Hepatocyte (in vitro differentiated cells): ENCODE results near the gene TCF4.

Experiments used
- CTCF ChIP-seq: fragments of 200-600 bp; sonication (generic); IDR thresholded peaks from 2 replicates; pipeline ENCODE4 v1.5.1; 2016; ENCODE audit warnings: antibody characterized with exemption, mild to moderate bottlenecking; ENCODE audit not compliant: poor library complexity
- EZH2phosphoT487 ChIP-seq: fragments of 200-600 bp; sonication (generic); IDR thresholded peaks from one replicate; pipeline ENCODE4 v1.6.1; 2018; ENCODE audit warnings: antibody characterized with exemption, mild to moderate bottlenecking, low read depth, moderate library complexity; ENCODE audit not compliant: unreplicated experiment, severe bottlenecking

GRCh38 chr18:55465313-55465712, 122.7 kb downstream of the TCF4 start:
- TF ChIP-seq CTCF, result no peak
- TF ChIP-seq EZH2phosphoT487, result no peak
